EH (cell line): ENCODE results near the gene ABRACL.
"Not testable (repeated sequence)": the region's sequence is repeated elsewhere in the genome, so short reads cannot be mapped to it uniquely, and the experiment has no call there.

ENCODE experiments used
- DNase-seq: peaks from one replicate; pipeline ENCODE4 v3.0.0-alpha.2; 2015; ENCODE audit warnings: low read depth

Gene ABRACL

DNA sequence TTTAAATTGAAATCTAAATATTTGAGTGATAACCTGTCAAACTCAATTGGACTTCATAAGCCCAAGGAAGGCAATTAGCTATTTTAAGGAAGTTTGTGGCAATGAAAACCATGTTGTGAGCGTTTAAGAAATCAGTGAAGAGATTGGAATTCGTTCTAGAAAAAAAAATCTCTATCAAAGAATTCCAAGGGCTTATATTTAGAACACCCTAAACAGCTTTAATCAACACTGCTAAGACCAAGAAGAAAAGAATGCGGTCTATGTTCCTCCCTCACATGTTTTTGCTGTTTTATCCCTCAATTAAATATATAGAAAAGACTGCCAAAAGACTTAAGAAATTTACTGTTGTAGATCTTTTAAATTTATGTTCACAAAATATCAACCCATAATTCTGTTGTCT lies 16.6 kb upstream of the ABRACL start:
- no peak for DNase-seq

- no peak for DNase-seq
These were observed 15.3 kb upstream of the ABRACL start for GRCh38 chr6:139013185-139013800.

DNA sequence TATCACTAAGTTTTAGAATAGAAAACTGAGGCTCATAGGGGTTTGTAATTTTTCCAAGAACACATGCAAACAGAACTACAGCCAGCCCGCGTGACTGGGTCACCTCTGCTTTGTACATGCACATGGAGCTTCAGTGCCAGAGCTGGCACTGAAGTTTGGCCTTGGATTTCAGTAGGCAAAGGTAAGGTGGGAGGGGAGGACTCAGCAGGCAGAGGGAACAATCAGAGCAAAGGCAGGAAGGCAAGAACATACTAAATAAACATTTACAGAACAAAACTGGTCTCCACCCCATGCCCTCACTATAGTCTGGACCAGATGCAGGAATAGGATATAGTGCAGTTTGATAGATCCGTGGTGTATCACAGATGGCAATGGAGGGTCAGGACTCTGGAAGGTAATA lies 13.6 kb upstream of the ABRACL start:
- DNase-seq, result no peak

GRCh38 chr6:139016337-139017213 lies 12.0 kb upstream of the ABRACL start:
- no peak for DNase-seq

GRCh38 chr6:139017227-139017626 lies 11.3 kb upstream of the ABRACL start:
- no peak for DNase-seq

DNA sequence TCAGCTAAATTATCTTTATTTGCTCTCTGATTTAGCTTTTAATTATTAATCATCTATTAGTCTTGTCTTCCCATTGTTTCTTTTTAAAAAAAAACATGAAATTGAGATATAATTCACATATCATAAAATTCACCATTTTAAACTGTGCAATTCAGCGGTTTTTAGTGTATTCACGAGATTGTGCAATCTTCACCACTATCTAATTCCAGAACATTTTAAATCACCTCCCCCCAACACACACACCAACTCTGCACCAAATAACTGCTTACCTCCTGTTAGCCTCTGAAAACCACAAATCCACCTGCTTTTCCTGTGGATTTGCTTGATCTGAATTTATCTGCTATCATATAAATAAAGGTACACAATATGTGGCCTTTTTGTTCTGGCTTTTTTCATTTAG lies 8.8 kb upstream of the ABRACL start:
- DNase-seq, result no peak

DNA sequence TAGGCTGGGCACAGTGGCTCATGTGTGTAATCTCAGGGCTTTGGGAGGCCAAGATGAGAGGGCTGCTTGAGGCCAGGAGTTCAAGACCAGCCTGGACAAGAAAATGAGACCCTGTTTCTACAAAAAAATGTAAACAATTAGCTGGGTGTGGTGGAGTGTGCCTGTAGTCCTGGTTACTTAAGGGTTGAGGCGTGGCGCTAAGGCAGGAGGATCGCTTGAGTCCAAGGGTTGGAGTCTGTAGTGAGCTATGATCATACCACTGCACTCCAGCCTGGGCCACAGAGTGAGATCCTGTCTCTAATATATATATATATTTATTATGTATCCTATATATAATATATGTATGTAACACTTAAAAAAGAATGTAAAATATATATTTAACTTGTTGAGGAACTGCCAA lies 7.9 kb upstream of the ABRACL start:
- no peak for DNase-seq

DNA sequence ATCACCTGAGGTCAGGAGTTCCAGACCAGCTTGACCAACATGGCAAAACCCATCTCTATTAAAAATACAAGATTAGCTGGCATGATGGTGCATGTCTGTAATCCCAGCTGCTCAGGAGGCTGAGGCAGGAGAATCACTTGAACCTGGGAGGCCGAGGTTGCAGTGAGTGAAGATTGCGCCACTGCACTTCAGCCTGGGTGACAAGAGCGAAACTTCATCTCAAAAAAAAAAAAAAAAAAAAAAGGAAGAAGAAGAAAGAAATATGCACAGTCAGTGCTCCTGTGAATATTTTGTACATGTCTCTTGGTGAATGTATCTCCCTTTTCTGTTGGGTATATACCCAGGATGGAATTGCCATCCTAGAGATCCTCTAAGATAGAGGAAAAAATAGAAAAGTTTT lies 3.1 kb upstream of the ABRACL start:
- not testable (repeated sequence) for DNase-seq

- peak; percentile 60 for DNase-seq
These were observed 844 bp upstream of the ABRACL start for GRCh38 chr6:139027620-139028182.

- DNase-seq, result no peak
These were observed 309 bp upstream of the ABRACL start for GRCh38 chr6:139028215-139028657.

GRCh38 chr6:139029470-139030227 lies 1.1 kb downstream of the ABRACL start:
- DNase-seq, result peak; percentile 62

DNA sequence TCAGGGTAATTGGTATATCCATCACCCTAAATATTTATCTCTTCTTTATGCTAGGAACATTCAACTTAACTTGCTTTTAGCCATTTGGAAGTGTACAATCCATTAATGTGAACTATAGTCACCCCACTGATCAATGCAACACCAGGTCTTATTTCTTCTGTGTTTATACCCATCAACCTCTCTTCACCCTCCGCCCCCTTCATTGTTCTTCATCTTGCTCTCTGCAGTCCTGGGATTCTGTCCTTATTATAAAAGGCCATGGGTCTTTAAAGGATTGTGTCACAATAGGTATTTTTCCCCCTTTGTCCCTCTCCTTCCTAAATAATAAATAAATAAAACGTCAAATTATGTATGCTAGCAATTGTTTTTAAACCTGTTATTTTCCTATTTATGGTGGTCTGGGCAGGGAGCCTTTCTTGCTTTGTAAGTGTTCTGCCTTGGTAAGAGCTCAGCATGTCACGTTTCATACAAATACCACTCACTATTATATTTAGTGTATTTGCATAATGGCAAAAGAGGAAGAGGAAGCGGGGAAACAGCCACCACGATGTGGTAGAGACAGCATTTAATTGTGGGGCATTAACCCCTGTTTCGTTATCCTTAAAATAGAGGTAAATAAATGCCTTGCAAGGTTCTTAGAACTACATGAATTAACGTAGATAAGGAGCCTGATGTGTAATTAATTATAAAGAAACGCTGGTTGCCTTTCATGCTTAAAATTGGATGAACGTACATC lies 1.9 kb downstream of the ABRACL start:
- DNase-seq, result no peak

GRCh38 chr6:139037490-139037889 lies 8.9 kb downstream of the ABRACL start:
- DNase-seq, result peak; percentile 83

GRCh38 chr6:139044250-139044649 lies 15.7 kb downstream of the ABRACL start:
- no peak for DNase-seq

- DNase-seq, result no peak
These were observed 19.1 kb downstream of the ABRACL start for GRCh38 chr6:139047677-139048076.

DNA sequence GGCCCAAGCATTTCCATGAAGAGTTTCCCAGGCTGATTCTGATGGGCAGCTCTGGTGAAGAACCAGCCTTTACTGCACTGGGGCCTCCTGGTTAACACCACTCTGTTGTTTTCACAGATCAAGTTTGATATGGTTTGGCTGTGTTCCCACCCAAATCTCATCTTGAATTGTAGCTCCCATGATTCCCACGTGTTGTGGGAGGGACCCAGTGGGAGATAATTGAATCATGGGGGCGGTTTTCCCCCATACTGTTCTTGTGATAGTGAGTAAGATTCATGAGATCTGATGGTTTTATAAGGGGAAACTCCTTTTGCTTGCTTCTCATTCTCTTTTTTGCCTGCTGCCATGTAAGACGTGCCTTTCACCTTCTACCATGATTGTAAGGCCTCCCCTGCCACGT lies 20.4 kb downstream of the ABRACL start:
- not testable (repeated sequence) for DNase-seq

- DNase-seq, result not testable (repeated sequence)
These were observed 21.7 kb downstream of the ABRACL start for GRCh38 chr6:139050131-139050769.

DNA sequence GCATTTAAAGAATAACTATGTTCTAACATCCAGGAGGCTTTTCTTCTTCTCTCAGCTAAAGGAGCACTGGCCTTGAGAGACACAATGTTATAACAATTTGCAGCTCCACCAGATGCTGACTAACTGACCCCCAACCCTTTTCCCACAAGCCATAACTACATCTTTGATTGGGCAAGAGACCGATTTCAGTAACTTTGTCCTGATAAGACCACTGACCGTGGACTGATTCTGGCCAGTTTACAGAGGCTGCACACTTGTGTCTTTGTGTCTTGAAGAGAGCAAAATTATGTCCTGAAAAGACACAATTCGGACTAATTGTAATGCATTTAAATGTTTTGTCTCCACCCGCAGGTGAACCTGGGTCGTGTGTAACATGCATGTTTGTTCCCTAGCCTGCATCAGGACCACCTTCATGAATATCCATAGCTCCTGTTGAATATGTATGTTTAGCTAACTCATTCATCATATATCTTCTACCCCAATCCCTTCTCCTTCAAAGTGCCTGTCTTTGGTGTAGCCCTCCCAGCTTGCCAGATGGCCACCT lies 22.3 kb downstream of the ABRACL start:
- no peak for DNase-seq

- no peak for DNase-seq
These were observed 23.0 kb downstream of the ABRACL start for GRCh38 chr6:139051396-139052060.

GRCh38 chr6:139053382-139053781 lies 24.8 kb downstream of the ABRACL start:
- no peak for DNase-seq
